IMR-90 (cell line): ENCODE data around the gene SERPINB1. TPM values are rescaled to one million over a fixed set of nuclear protein-coding genes. Genes with fewer than 3 reads are reported as not detected.

Experiments used
- ATAC-seq: fragments of 200-7000 bp; cut with Tn5 transposase; 2 replicates; pipeline ENCODE4 v1.9.1; 2020; ENCODE audit warnings: low read depth, mild to moderate bottlenecking, moderate library complexity
- BruUV-seq: library from RNA; stranded (reverse); fragments of 400-500 nt; replicated peaks from 2 replicates; lab custom pipeline; 2021; lab: Mats Ljungman, UMichigan
- CTCF ChIA-PET: fragments of 300-600 bp; formaldehyde crosslinking; extraction: SDS; loops from one replicate; lab custom pipeline; 2021; ENCODE audit warnings: antibody characterized with exemption; lab: Yijun Ruan, JAX
- POLR2A ChIA-PET: fragments of 300-600 bp; sonication (Branson Sonifier 250); formaldehyde crosslinking; loops from one replicate; lab custom pipeline; 2022; ENCODE audit warnings: antibody characterized with exemption; ENCODE audit not compliant: unreplicated experiment; lab: Charles Lee
- DNase-seq: peaks from one replicate; pipeline ENCODE4 v3.0.0; 2013
- H2AFZ ChIP-seq: replicated peaks from 2 replicates; pipeline ENCODE3; 2013; ENCODE audit warnings: low read length, mild to moderate bottlenecking; ENCODE audit not compliant: poor library complexity
- H2AK5ac ChIP-seq: 2 replicates; pipeline ENCODE4 v1.6.1; 2013; ENCODE audit warnings: low read depth, low read length, inconsistent platforms
- H2AK9ac ChIP-seq: replicated peaks from 2 replicates; pipeline ENCODE3; 2013; ENCODE audit warnings: mild to moderate bottlenecking, low read depth, low read length, moderate library complexity; ENCODE audit not compliant: poor library complexity
- H2BK120ac ChIP-seq: 2 replicates; pipeline ENCODE4 v1.6.1; 2013; ENCODE audit warnings: low read depth, low read length, inconsistent platforms
- H2BK15ac ChIP-seq: 3 replicates; pipeline ENCODE4 v1.6.1; 2013; ENCODE audit warnings: low read depth, low read length, inconsistent platforms
- H2BK20ac ChIP-seq: 2 replicates; pipeline ENCODE4 v1.6.1; 2013; ENCODE audit warnings: low read depth, mild to moderate bottlenecking, inconsistent platforms, low read length, moderate library complexity
- H2BK5ac ChIP-seq: 2 replicates; pipeline ENCODE4 v1.6.1; 2013; ENCODE audit warnings: mild to moderate bottlenecking, low read depth, low read length, inconsistent platforms; ENCODE audit not compliant: poor library complexity, severe bottlenecking
- H3K14ac ChIP-seq: replicated peaks from 2 replicates; pipeline ENCODE4 v1.6.1; 2013; ENCODE audit warnings: low read depth, low read length, inconsistent platforms
- H3K18ac ChIP-seq: 2 replicates; pipeline ENCODE4 v1.6.1; 2013; ENCODE audit warnings: low read depth, low read length, control low read depth
- H3K23ac ChIP-seq: 2 replicates; pipeline ENCODE4 v1.6.1; 2013; ENCODE audit warnings: low read depth, low read length, inconsistent platforms
- H3K27ac ChIP-seq: 2 replicates; pipeline ENCODE4 v1.5.1; 2013; ENCODE audit warnings: mild to moderate bottlenecking, control low read depth, low read length; ENCODE audit not compliant: insufficient read depth
- H3K27me3 ChIP-seq: 2 replicates; pipeline ENCODE4 v1.6.1; 2013; ENCODE audit warnings: low read length; ENCODE audit not compliant: control insufficient read depth, insufficient read depth
- H3K36me3 ChIP-seq: 2 replicates; pipeline ENCODE4 v1.6.1; 2013; ENCODE audit warnings: low read length, mixed read lengths; ENCODE audit not compliant: control insufficient read depth, insufficient read depth
- H3K4ac ChIP-seq: 2 replicates; pipeline ENCODE4 v1.6.1; 2013; ENCODE audit warnings: low read depth, low read length, inconsistent platforms
- H3K4me1 ChIP-seq: 2 replicates; pipeline ENCODE4 v1.6.1; 2013; ENCODE audit warnings: low read length, mixed read lengths; ENCODE audit not compliant: control insufficient read depth, insufficient read depth
- H3K4me2 ChIP-seq: 2 replicates; pipeline ENCODE4 v1.6.1; 2013; ENCODE audit warnings: low read depth, mild to moderate bottlenecking, control low read depth, low read length, moderate library complexity
- H3K4me3 ChIP-seq: 2 replicates; pipeline ENCODE4 v1.5.1; 2013; ENCODE audit warnings: low read depth, mild to moderate bottlenecking, control low read depth, low read length, moderate library complexity; ENCODE audit not compliant: insufficient read depth
- H3K56ac ChIP-seq: 2 replicates; pipeline ENCODE4 v1.6.1; 2013; ENCODE audit warnings: low read length, inconsistent platforms; ENCODE audit not compliant: insufficient read depth; ENCODE audit errors: extremely low read depth
- H3K79me1 ChIP-seq, 2 experiments: 2 replicates each; pipeline ENCODE4 v1.6.1; 2013; ENCODE audit warnings: low read length in 2 of 2, inconsistent platforms in 1 of 2, low read depth in 1 of 2
- H3K9ac ChIP-seq: 2 replicates; pipeline ENCODE4 v1.6.1; 2013; ENCODE audit warnings: low read depth, low read length, control low read depth
- H3K9me1 ChIP-seq: 2 replicates; pipeline ENCODE4 v1.6.1; 2013; ENCODE audit warnings: low read length, inconsistent platforms; ENCODE audit not compliant: insufficient read depth
- H3K9me3 ChIP-seq: 2 replicates; pipeline ENCODE4 v1.6.1; 2013; ENCODE audit warnings: low read length; ENCODE audit not compliant: control insufficient read depth, insufficient read depth
- H4K20me1 ChIP-seq: 2 replicates; pipeline ENCODE4 v1.6.1; 2013; ENCODE audit warnings: low read length, inconsistent platforms; ENCODE audit not compliant: insufficient read depth
- H4K5ac ChIP-seq: 2 replicates; pipeline ENCODE4 v1.6.1; 2013; ENCODE audit warnings: mild to moderate bottlenecking, low read depth, low read length, control low read depth
- H4K8ac ChIP-seq, 2 experiments: 2 replicates each; pipeline ENCODE4 v1.6.1; 2013; ENCODE audit warnings: low read depth in 2 of 2, low read length in 2 of 2, control low read depth in 1 of 2, inconsistent platforms in 1 of 2
- H4K91ac ChIP-seq: 2 replicates; pipeline ENCODE4 v1.6.1; 2013; ENCODE audit warnings: low read depth, low read length, inconsistent platforms; ENCODE audit not compliant: insufficient read depth
- BHLHE40 ChIP-seq: fragments of 150-350 bp; IDR thresholded peaks from 2 replicates; pipeline ENCODE4 v1.6.1; 2016; ENCODE audit warnings: mild to moderate bottlenecking, low read depth, low read length
- CEBPB ChIP-seq: IDR thresholded peaks from 2 replicates; pipeline ENCODE4 v1.6.1; 2012; ENCODE audit warnings: low read depth, low read length, improper control_type of control experiment
- CHD1 ChIP-seq: IDR thresholded peaks from 2 replicates; pipeline ENCODE4 v1.6.1; 2012; ENCODE audit warnings: low read depth, low read length, improper control_type of control experiment
- FOS ChIP-seq: fragments of 150-350 bp; IDR thresholded peaks from 2 replicates; pipeline ENCODE4 v1.6.1; 2016; ENCODE audit warnings: low read depth, low read length
- MAFK ChIP-seq: IDR thresholded peaks from 2 replicates; pipeline ENCODE4 v1.6.1; 2012; ENCODE audit warnings: low read depth, low read length, improper control_type of control experiment
- MAZ ChIP-seq: IDR thresholded peaks from 2 replicates; pipeline ENCODE4 v1.6.1; 2012; ENCODE audit warnings: low read depth, mild to moderate bottlenecking, low read length, improper control_type of control experiment, moderate library complexity, borderline replicate concordance
- MXI1 ChIP-seq: IDR thresholded peaks from 2 replicates; pipeline ENCODE4 v1.6.1; 2012; ENCODE audit warnings: low read depth, mild to moderate bottlenecking, low read length, moderate library complexity, borderline replicate concordance
- NFE2L2 ChIP-seq: fragments of 150-350 bp; IDR thresholded peaks from 2 replicates; pipeline ENCODE4 v1.6.1; 2016; ENCODE audit warnings: low read depth, mild to moderate bottlenecking, low read length
- POLR2A ChIP-seq: IDR thresholded peaks from 2 replicates; pipeline ENCODE4 v1.6.1; 2012; ENCODE audit warnings: mild to moderate bottlenecking, low read depth, low read length
- RAD21 ChIP-seq: IDR thresholded peaks from 2 replicates; pipeline ENCODE4 v1.6.1; 2012; ENCODE audit warnings: low read length, improper control_type of control experiment
- RCOR1 ChIP-seq: IDR thresholded peaks from 2 replicates; pipeline ENCODE4 v1.6.1; 2012; ENCODE audit warnings: mild to moderate bottlenecking, low read length, improper control_type of control experiment; ENCODE audit not compliant: insufficient replicate concordance
- RFX5 ChIP-seq: IDR thresholded peaks from 2 replicates; pipeline ENCODE4 v1.8.0; 2012; ENCODE audit warnings: low read depth, mild to moderate bottlenecking, low read length, moderate library complexity
- SMC3 ChIP-seq: fragments of 150-350 bp; IDR thresholded peaks from 2 replicates; pipeline ENCODE4 v1.6.1; 2016; ENCODE audit warnings: low read depth, mild to moderate bottlenecking, antibody characterized with exemption, low read length, moderate library complexity
- USF2 ChIP-seq: fragments of 150-350 bp; IDR thresholded peaks from 2 replicates; pipeline ENCODE4 v1.6.1; 2017; ENCODE audit warnings: mild to moderate bottlenecking, antibody characterized with exemption, low read length, low read depth
- WGBS, 2 experiments: methylation state at CpG; one replicate each; pipeline versions ENCODE4 v1.1.5 to v1.1.7; 2013; ENCODE audit warnings: missing lambda C conversion rate in 2 of 2; ENCODE audit not compliant: insufficient read length in 1 of 2; ENCODE audit errors: extremely low coverage in 2 of 2; 5-methylcytosine and 5-hydroxymethylcytosine counted together
- dilution Hi-C: fragments of 300-500 bp; cut with HindIII; formaldehyde crosslinking; loops from one replicate; pipeline ENCODE4 v1.14.3; 2018; ENCODE audit warnings: low sequenced_read_pairs; ENCODE audit not compliant: unreplicated experiment
- in situ Hi-C: fragments of 300-500 bp; cut with MboI; formaldehyde crosslinking; loops from 3 replicates; pipeline ENCODE4 v1.14.3; 2019; ENCODE audit warnings: low sequenced_read_pairs, inconsistent platforms, mixed read lengths
- intact Hi-C: fragments of 100-400 bp; cut with micrococcal nuclease; formaldehyde crosslinking; loops from 2 replicates; pipeline ENCODE4 v1.10.0; 2022
- polyA plus RNA-seq, 3 experiments: library from polyadenylated mRNA; depleted of rRNA; stranded (reverse); fragments of >200 nt; gene quantifications; 2 replicates each; pipeline ENCODE4 v1.2.3, GENCODE V29; 2012; ENCODE audit warnings: low replicate concordance in 1 of 3
- total RNA-seq: library from RNA; depleted of rRNA; stranded (reverse); fragments of >200 nt; gene quantifications from 2 replicates; pipeline ENCODE4 v1.2.3, GENCODE V29; 2012
- TF ChIP-seq, protein P1 (sequence below): conservative IDR thresholded peaks from 2 replicates; pipeline ENCODE4 v1.5.1; 2012; ENCODE audit warnings: mild to moderate bottlenecking, low read depth, low read length, improper control_type of control experiment
- TF ChIP-seq, protein P2 (sequence below): fragments of 150-350 bp; IDR thresholded peaks from 2 replicates; pipeline ENCODE4 v1.6.1; 2016; ENCODE audit warnings: low read depth, mild to moderate bottlenecking, low read length, moderate library complexity, borderline replicate concordance

The SERPINB1 gene
- total and polyA plus RNA-seq, 2 of the 4 experiments (the other 2 are of a cell fraction): 6.1 to 9.1 TPM

- TF ChIP-seq NFE2L2 (no peak), MXI1 (no peak), RCOR1 (no peak), FOS (no peak), RFX5 (no peak), CHD1 (no peak), MAFK (no peak), SMC3 (no peak), BHLHE40 (no peak), MAZ (no peak), RAD21 (no peak), CEBPB (no peak), USF2 (no peak), POLR2A (no peak)
- TF ChIP-seq, protein P1, sequence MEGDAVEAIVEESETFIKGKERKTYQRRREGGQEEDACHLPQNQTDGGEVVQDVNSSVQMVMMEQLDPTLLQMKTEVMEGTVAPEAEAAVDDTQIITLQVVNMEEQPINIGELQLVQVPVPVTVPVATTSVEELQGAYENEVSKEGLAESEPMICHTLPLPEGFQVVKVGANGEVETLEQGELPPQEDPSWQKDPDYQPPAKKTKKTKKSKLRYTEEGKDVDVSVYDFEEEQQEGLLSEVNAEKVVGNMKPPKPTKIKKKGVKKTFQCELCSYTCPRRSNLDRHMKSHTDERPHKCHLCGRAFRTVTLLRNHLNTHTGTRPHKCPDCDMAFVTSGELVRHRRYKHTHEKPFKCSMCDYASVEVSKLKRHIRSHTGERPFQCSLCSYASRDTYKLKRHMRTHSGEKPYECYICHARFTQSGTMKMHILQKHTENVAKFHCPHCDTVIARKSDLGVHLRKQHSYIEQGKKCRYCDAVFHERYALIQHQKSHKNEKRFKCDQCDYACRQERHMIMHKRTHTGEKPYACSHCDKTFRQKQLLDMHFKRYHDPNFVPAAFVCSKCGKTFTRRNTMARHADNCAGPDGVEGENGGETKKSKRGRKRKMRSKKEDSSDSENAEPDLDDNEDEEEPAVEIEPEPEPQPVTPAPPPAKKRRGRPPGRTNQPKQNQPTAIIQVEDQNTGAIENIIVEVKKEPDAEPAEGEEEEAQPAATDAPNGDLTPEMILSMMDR: no peak
- TF ChIP-seq, protein P2, sequence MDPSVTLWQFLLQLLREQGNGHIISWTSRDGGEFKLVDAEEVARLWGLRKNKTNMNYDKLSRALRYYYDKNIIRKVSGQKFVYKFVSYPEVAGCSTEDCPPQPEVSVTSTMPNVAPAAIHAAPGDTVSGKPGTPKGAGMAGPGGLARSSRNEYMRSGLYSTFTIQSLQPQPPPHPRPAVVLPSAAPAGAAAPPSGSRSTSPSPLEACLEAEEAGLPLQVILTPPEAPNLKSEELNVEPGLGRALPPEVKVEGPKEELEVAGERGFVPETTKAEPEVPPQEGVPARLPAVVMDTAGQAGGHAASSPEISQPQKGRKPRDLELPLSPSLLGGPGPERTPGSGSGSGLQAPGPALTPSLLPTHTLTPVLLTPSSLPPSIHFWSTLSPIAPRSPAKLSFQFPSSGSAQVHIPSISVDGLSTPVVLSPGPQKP: no peak
- peak overlapping the region; percentile 84 for H3K4me2 ChIP-seq
- H4K8ac ChIP-seq: 0 out of 4 replicates have a peak overlapping the region, but pooled peaks of 1 of the 2 experiments have one; percentile 46
- no peak overlapping the region for H2BK20ac ChIP-seq
- intact Hi-C loops (no loop called here), in situ Hi-C loops (no loop called here), dilution Hi-C loops (no loop called here)
- no peaks in the 10 kb centered on the region for H3K36me3 ChIP-seq
- ChIA-PET POLR2A (interaction anchor here (0.5 kb wide), 1 partner anchor 10 kb away, joined by 3 read pairs; no protein-coding TSS in a partner anchor), CTCF (no interaction called here)
- peak overlapping the region; percentile 63; the same call in 1 of the 2 replicates for H3K23ac ChIP-seq
- peak overlapping the region; percentile 76 for H4K5ac ChIP-seq
- H3K14ac ChIP-seq: no peak overlapping the region; the same call in 1 of the 2 replicates
- no peak overlapping the region for H3K9ac ChIP-seq
- H2AFZ ChIP-seq: no peak overlapping the region
- 0 out of 2 replicates have a peak overlapping the region, but pooled peaks have one; percentile 8 for H2BK120ac ChIP-seq
- no peak overlapping the region; the same call in 2 of the 3 replicates for H2BK15ac ChIP-seq
- DNase-seq (peak; percentile 58), ATAC-seq (peak; percentile 71)
- H2BK5ac ChIP-seq: peak overlapping the region; percentile 40
- no peaks in the 10 kb centered on the region for H3K79me1 ChIP-seq
- H3K9me3 ChIP-seq: no peaks in the 10 kb centered on the region
- no TSS peak for BruUV-seq
- H3K4ac ChIP-seq: no peak overlapping the region
- no peak overlapping the region for H2AK5ac ChIP-seq
- H2AK9ac ChIP-seq: no peak overlapping the region
- H3K4me1 ChIP-seq: peaks cover 8% of the 10 kb centered on the region
- no peaks in the 10 kb centered on the region for H3K27me3 ChIP-seq
- WGBS, 2 experiments: no CpG with 5 or more reads among the region's 4 CpGs
- H3K56ac ChIP-seq: no peak overlapping the region
- no peaks in the 10 kb centered on the region for H3K9me1 ChIP-seq
- peak overlapping the region; percentile 0; the same call in 1 of the 2 replicates for H4K91ac ChIP-seq
- H3K18ac ChIP-seq: peak overlapping the region; percentile 82; the same call in 1 of the 2 replicates
- H3K4me3 ChIP-seq: no peak overlapping the region; the same call in 1 of the 2 replicates
- H3K27ac ChIP-seq: no peak overlapping the region
- no peaks in the 10 kb centered on the region for H4K20me1 ChIP-seq
Measured at GRCh38 chr6:2865694-2866151, 24.1 kb upstream of the SERPINB1 start.
